ENCODE measurements around the gene LDLRAD3. TPM values are rescaled to one million over a fixed set of nuclear protein-coding genes. Genes with fewer than 3 reads are reported as not detected.
A peak's percentile ranks its signal among the peaks of the same experiment; 100 is the strongest.

LDLRAD3 gene
- total RNA-seq, 1 donor from 2014 or later: 14.9 TPM

DNA sequence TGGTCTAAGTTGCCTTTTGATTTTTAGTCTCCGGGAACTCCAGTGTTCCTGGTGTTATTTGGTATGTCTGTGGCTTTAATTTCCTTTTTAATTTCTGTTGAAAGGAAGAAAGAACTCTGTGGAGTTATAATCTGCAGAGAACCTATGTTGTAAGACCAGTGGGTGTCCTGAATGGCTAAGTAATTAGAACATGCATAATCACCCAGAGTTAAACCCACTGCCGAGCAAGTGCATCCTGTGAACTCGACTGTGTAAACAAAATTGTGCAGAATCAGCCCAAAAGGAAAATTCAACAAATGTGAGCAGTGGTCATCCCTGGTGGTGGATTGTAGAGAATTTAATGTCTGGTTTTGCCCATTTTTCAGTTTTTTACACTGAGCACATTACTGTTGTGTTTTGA lies 182.8 kb downstream of the LDLRAD3 start:
- no peak overlapping the region for H3K4me3 ChIP-seq (ENCODE audit: insufficient read depth, low read depth, low read length)
- H3K27ac ChIP-seq (ENCODE audit: low read depth, low read length): no peak overlapping the region
- Mint-ChIP-seq H3K9me3 (ENCODE audit: unreplicated experiment) (peaks cover 6% of the 10 kb centered on the region), H3K27ac (ENCODE audit: unreplicated experiment) (no peak overlapping the region), H3K4me3 (ENCODE audit: unreplicated experiment) (no peak overlapping the region), H3K4me1 (ENCODE audit: low read depth, unreplicated experiment) (peaks cover 11% of the 10 kb centered on the region), H3K36me3 (ENCODE audit: low read depth, unreplicated experiment) (peaks cover 4% of the 10 kb centered on the region), H3K27me3 (ENCODE audit: low read depth, unreplicated experiment) (no peaks in the 10 kb centered on the region)
- no peak overlapping the region for H3K9ac ChIP-seq (ENCODE audit: low read length)
- peaks cover 6% of the 10 kb centered on the region for H3K4me1 ChIP-seq (ENCODE audit: insufficient read depth, low read length)
- no peak for TF ChIP-seq CTCF (IDR thresholded peaks at IDR 0.05; ENCODE audit: insufficient read depth, low read depth, low read length)
- TF ChIP-seq EZH2 (IDR thresholded peaks at IDR 0.05; ENCODE audit: insufficient read depth, low read length): no peak
- H3K27me3 ChIP-seq (ENCODE audit: insufficient read depth, low read length): no peaks in the 10 kb centered on the region
- H3K4me2 ChIP-seq (ENCODE audit: low read length): no peak overlapping the region
- H4K20me1 ChIP-seq (ENCODE audit: insufficient read depth, low read length): no peaks in the 10 kb centered on the region
- no peak overlapping the region for H2AFZ ChIP-seq (ENCODE audit: low read depth, low read length)
- no peaks in the 10 kb centered on the region for H3K79me2 ChIP-seq (ENCODE audit: insufficient read depth, low read length)
- DNase-seq (ENCODE audit: low read depth) (no peak), FAIRE-seq (no peak)
- H3K9me3 ChIP-seq (ENCODE audit: insufficient read depth, low read depth, low read length): no peaks in the 10 kb centered on the region
- no peaks in the 10 kb centered on the region for H3K36me3 ChIP-seq (ENCODE audit: insufficient read depth, low read length)

DNA sequence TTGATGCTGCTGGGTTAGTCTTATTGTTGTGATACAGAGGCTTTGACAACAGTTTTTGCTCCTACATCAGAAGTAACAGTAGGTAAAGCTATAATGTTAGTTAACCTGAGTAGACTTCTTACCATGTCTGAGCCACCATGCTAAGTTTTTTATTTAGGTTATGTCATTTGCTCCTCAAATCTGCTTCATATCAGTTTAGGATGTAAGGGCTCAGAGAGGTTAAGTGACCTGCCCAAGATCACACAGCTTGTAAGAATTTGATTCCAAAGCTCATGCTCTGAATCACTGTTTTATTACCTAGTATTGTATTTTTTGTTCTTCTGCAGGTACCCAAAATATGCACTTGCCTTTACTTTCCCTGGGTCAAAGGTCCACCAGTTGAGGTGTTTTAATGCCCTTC lies 183.7 kb downstream of the LDLRAD3 start:
- H3K4me2 ChIP-seq (ENCODE audit: low read length): no peak overlapping the region
- H3K9ac ChIP-seq (ENCODE audit: low read length): no peak overlapping the region
- H2AFZ ChIP-seq (ENCODE audit: low read depth, low read length): no peak overlapping the region
- H3K36me3 ChIP-seq (ENCODE audit: insufficient read depth, low read length): no peaks in the 10 kb centered on the region
- H3K4me3 ChIP-seq (ENCODE audit: insufficient read depth, low read depth, low read length): no peak overlapping the region
- peaks cover 6% of the 10 kb centered on the region for H3K4me1 ChIP-seq (ENCODE audit: insufficient read depth, low read length)
- no peak for DNase-seq (ENCODE audit: low read depth)
- H4K20me1 ChIP-seq (ENCODE audit: insufficient read depth, low read length): peaks cover 3% of the 10 kb centered on the region
- H3K27me3 ChIP-seq (ENCODE audit: insufficient read depth, low read length): no peaks in the 10 kb centered on the region
- peaks cover 4% of the 10 kb centered on the region for H3K36me3 Mint-ChIP-seq (ENCODE audit: low read depth, unreplicated experiment)
- H3K4me3 Mint-ChIP-seq (ENCODE audit: unreplicated experiment): no peak overlapping the region
- H3K79me2 ChIP-seq (ENCODE audit: insufficient read depth, low read length): no peaks in the 10 kb centered on the region
- H3K9me3 ChIP-seq (ENCODE audit: insufficient read depth, low read depth, low read length): no peaks in the 10 kb centered on the region
- FAIRE-seq: peak; percentile 20
- no peak overlapping the region for H3K27ac Mint-ChIP-seq (ENCODE audit: unreplicated experiment)
- peaks cover 6% of the 10 kb centered on the region for H3K9me3 Mint-ChIP-seq (ENCODE audit: unreplicated experiment)
- peaks cover 11% of the 10 kb centered on the region for H3K4me1 Mint-ChIP-seq (ENCODE audit: low read depth, unreplicated experiment)
- no peaks in the 10 kb centered on the region for H3K27me3 Mint-ChIP-seq (ENCODE audit: low read depth, unreplicated experiment)
- no peak overlapping the region for H3K27ac ChIP-seq (ENCODE audit: low read depth, low read length)
- no peak for TF ChIP-seq CTCF (IDR thresholded peaks at IDR 0.05; ENCODE audit: insufficient read depth, low read depth, low read length)
- no peak for TF ChIP-seq EZH2 (IDR thresholded peaks at IDR 0.05; ENCODE audit: insufficient read depth, low read length)

DNA sequence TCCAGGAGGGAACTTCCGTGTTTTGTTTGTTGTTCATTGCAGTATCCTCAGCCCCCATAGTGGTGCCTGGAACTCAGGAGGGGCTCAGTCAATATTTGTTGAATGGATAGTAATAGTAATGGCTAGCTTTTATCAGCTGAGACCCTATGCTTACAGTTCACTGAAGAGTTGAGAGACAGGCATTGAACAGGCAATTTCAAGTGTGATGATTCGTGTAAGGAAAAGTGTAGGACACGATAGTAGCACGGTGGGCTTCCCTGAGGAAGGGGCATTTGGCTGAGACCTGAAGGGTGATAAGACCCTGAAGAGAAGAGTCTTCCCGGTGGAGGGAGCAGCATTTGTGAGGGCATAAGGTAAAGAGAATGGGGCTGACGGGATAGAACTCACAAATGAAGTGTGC lies 186.1 kb downstream of the LDLRAD3 start:
- H3K27ac ChIP-seq (ENCODE audit: low read depth, low read length): no peak overlapping the region
- no peak for FAIRE-seq
- H3K27ac Mint-ChIP-seq (ENCODE audit: unreplicated experiment): no peak overlapping the region

More for the DNA sequence above, 186.1 kb downstream of the LDLRAD3 start:
- no peak for DNase-seq (ENCODE audit: low read depth)
- no peaks in the 10 kb centered on the region for H3K36me3 ChIP-seq (ENCODE audit: insufficient read depth, low read length)
- no peaks in the 10 kb centered on the region for H3K4me1 ChIP-seq (ENCODE audit: insufficient read depth, low read length)
- H3K36me3 Mint-ChIP-seq (ENCODE audit: low read depth, unreplicated experiment): peaks cover 2% of the 10 kb centered on the region
- no peak overlapping the region for H3K9ac ChIP-seq (ENCODE audit: low read length)
- no peak overlapping the region for H2AFZ ChIP-seq (ENCODE audit: low read depth, low read length)
- H3K9me3 ChIP-seq (ENCODE audit: insufficient read depth, low read depth, low read length): no peaks in the 10 kb centered on the region
- no peak overlapping the region for H3K4me3 Mint-ChIP-seq (ENCODE audit: unreplicated experiment)
- peaks cover 6% of the 10 kb centered on the region for H3K9me3 Mint-ChIP-seq (ENCODE audit: unreplicated experiment)
- H3K4me3 ChIP-seq (ENCODE audit: insufficient read depth, low read depth, low read length): no peak overlapping the region
- TF ChIP-seq EZH2 (IDR thresholded peaks at IDR 0.05; ENCODE audit: insufficient read depth, low read length): no peak
- no peak for TF ChIP-seq CTCF (IDR thresholded peaks at IDR 0.05; ENCODE audit: insufficient read depth, low read depth, low read length)
- no peaks in the 10 kb centered on the region for H3K27me3 Mint-ChIP-seq (ENCODE audit: low read depth, unreplicated experiment)
- H4K20me1 ChIP-seq (ENCODE audit: insufficient read depth, low read length): peaks cover 3% of the 10 kb centered on the region
- no peaks in the 10 kb centered on the region for H3K27me3 ChIP-seq (ENCODE audit: insufficient read depth, low read length)
- H3K4me2 ChIP-seq (ENCODE audit: low read length): no peak overlapping the region
- H3K79me2 ChIP-seq (ENCODE audit: insufficient read depth, low read length): no peaks in the 10 kb centered on the region
- peaks cover 15% of the 10 kb centered on the region for H3K4me1 Mint-ChIP-seq (ENCODE audit: low read depth, unreplicated experiment)
